ENCODE measurements around the gene SSH3. TPM values are rescaled to one million over a fixed set of nuclear protein-coding genes. Genes with fewer than 3 reads are reported as not detected.

The SSH3 gene
- total RNA-seq, 1 donor from 2014 or later = 20.1 TPM

DNA sequence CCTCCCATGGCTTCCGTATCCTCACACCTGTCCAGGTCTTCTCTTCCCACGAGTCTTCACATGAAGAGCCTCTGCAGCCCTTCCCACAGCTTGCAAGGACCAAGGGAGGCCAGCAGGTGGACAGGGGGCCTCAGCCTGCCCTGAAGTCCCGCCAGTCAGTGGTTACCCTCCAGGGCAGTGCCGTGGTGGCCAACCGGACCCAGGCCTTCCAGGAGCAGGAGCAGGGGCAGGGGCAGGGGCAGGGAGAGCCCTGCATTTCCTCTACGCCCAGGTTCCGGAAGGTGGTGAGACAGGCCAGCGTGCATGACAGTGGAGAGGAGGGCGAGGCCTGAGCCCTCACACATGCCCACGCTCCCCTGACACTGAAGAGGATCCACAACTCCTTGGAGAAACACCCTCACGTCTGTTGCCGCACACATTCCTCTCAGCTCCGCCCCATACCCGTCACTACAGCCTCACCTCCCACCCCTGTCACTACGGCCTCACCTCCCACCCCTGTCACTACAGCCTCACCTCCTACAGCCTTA lies 8.3 kb downstream of the SSH3 start:
- Histone ChIP-seq H3K4me3 (ENCODE audit: insufficient read depth, low read depth, low read length) (no peak overlapping the region), H3K79me2 (ENCODE audit: insufficient read depth, low read length) (no peaks in the 10 kb centered on the region), H3K36me3 (ENCODE audit: insufficient read depth, low read length) (no peaks in the 10 kb centered on the region), H3K27ac (ENCODE audit: low read depth, low read length) (no peak overlapping the region), H3K9me3 (ENCODE audit: insufficient read depth, low read depth, low read length) (no peaks in the 10 kb centered on the region), H3K4me1 (ENCODE audit: insufficient read depth, low read length) (no peaks in the 10 kb centered on the region), H2AFZ (ENCODE audit: low read depth, low read length) (no peak overlapping the region), H3K4me2 (ENCODE audit: low read length) (no peak overlapping the region), H4K20me1 (ENCODE audit: insufficient read depth, low read length) (no peaks in the 10 kb centered on the region), H3K9ac (ENCODE audit: low read length) (no peak overlapping the region), H3K27me3 (ENCODE audit: insufficient read depth, low read length) (no peaks in the 10 kb centered on the region)
- DNase-seq (ENCODE audit: low read depth) = no peak
- Mint-ChIP-seq H3K4me3 (ENCODE audit: unreplicated experiment) (no peak overlapping the region), H3K27ac (ENCODE audit: unreplicated experiment) (no peak overlapping the region), H3K27me3 (ENCODE audit: low read depth, unreplicated experiment) (no peaks in the 10 kb centered on the region), H3K36me3 (ENCODE audit: low read depth, unreplicated experiment) (peaks cover 3% of the 10 kb centered on the region), H3K9me3 (ENCODE audit: unreplicated experiment) (no peaks in the 10 kb centered on the region), H3K4me1 (ENCODE audit: low read depth, unreplicated experiment) (no peaks in the 10 kb centered on the region)
- TF ChIP-seq, protein P1, sequence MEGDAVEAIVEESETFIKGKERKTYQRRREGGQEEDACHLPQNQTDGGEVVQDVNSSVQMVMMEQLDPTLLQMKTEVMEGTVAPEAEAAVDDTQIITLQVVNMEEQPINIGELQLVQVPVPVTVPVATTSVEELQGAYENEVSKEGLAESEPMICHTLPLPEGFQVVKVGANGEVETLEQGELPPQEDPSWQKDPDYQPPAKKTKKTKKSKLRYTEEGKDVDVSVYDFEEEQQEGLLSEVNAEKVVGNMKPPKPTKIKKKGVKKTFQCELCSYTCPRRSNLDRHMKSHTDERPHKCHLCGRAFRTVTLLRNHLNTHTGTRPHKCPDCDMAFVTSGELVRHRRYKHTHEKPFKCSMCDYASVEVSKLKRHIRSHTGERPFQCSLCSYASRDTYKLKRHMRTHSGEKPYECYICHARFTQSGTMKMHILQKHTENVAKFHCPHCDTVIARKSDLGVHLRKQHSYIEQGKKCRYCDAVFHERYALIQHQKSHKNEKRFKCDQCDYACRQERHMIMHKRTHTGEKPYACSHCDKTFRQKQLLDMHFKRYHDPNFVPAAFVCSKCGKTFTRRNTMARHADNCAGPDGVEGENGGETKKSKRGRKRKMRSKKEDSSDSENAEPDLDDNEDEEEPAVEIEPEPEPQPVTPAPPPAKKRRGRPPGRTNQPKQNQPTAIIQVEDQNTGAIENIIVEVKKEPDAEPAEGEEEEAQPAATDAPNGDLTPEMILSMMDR (IDR thresholded peaks at IDR 0.05; ENCODE audit: insufficient read depth, low read depth, low read length) = no peak
- no peak for TF ChIP-seq EZH2 (IDR thresholded peaks at IDR 0.05; ENCODE audit: insufficient read depth, low read length)
- FAIRE-seq = no peak

- Histone ChIP-seq H3K4me1 (ENCODE audit: insufficient read depth, low read length) (no peaks in the 10 kb centered on the region), H4K20me1 (ENCODE audit: insufficient read depth, low read length) (no peaks in the 10 kb centered on the region), H3K9ac (ENCODE audit: low read length) (no peak overlapping the region), H2AFZ (ENCODE audit: low read depth, low read length) (no peak overlapping the region), H3K27ac (ENCODE audit: low read depth, low read length) (no peak overlapping the region), H3K4me3 (ENCODE audit: insufficient read depth, low read depth, low read length) (no peak overlapping the region), H3K27me3 (ENCODE audit: insufficient read depth, low read length) (no peaks in the 10 kb centered on the region), H3K4me2 (ENCODE audit: low read length) (no peak overlapping the region), H3K9me3 (ENCODE audit: insufficient read depth, low read depth, low read length) (no peaks in the 10 kb centered on the region), H3K79me2 (ENCODE audit: insufficient read depth, low read length) (no peaks in the 10 kb centered on the region), H3K36me3 (ENCODE audit: insufficient read depth, low read length) (no peaks in the 10 kb centered on the region)
- Mint-ChIP-seq H3K36me3 (ENCODE audit: low read depth, unreplicated experiment) (peaks cover 3% of the 10 kb centered on the region), H3K4me3 (ENCODE audit: unreplicated experiment) (no peak overlapping the region), H3K9me3 (ENCODE audit: unreplicated experiment) (no peaks in the 10 kb centered on the region), H3K4me1 (ENCODE audit: low read depth, unreplicated experiment) (no peaks in the 10 kb centered on the region), H3K27me3 (ENCODE audit: low read depth, unreplicated experiment) (no peaks in the 10 kb centered on the region), H3K27ac (ENCODE audit: unreplicated experiment) (no peak overlapping the region)
- DNase-seq (ENCODE audit: low read depth) (no peak), FAIRE-seq (no peak)
- no peak for TF ChIP-seq EZH2 (IDR thresholded peaks at IDR 0.05; ENCODE audit: insufficient read depth, low read length)
- TF ChIP-seq, protein P1 (IDR thresholded peaks at IDR 0.05; ENCODE audit: insufficient read depth, low read depth, low read length) = no peak
Measured at GRCh38 chr11:67312187-67313021, 9.1 kb downstream of the SSH3 start.
